SK-N-SH treated with all-trans-retinoic acid at 6 μM for 48 hours (cell line): ENCODE data around the gene DOK5.

ENCODE experiments used
- ATAC-seq: fragments of 200-7000 bp; cut with Tn5 transposase; 3 replicates; pipeline ENCODE4 v1.9.1; 2020; ENCODE audit warnings: mild to moderate bottlenecking, moderate library complexity
- ARNTL ChIP-seq: fragments of 450-650 bp; formaldehyde crosslinking; IDR thresholded peaks from 2 replicates; pipeline ENCODE4 v1.5.0; 2020; ENCODE audit warnings: low read depth, mild to moderate bottlenecking, moderate library complexity, borderline replicate concordance
- BACH2 ChIP-seq: fragments of 250-450 bp; sonication (Bioruptor Pico); IDR thresholded peaks from 2 replicates; pipeline ENCODE4 v1.9.0; 2021; ENCODE audit warnings: mild to moderate bottlenecking, borderline replicate concordance
- CREB5 ChIP-seq: fragments of 250-450 bp; sonication (Bioruptor Pico); IDR thresholded peaks from 2 replicates; pipeline ENCODE4 v1.5.1; 2020; ENCODE audit warnings: low read depth, mild to moderate bottlenecking, moderate library complexity
- CSDC2 ChIP-seq: fragments of 250-450 bp; sonication (Bioruptor Pico); IDR thresholded peaks from 2 replicates; pipeline ENCODE4 v1.5.0; 2020; ENCODE audit warnings: mild to moderate bottlenecking, moderate library complexity
- CSRNP3 ChIP-seq: fragments of 250-450 bp; sonication (Bioruptor Pico); IDR thresholded peaks from 2 replicates; pipeline ENCODE4 v1.5.1; 2021; ENCODE audit warnings: mild to moderate bottlenecking, moderate library complexity
- ISL1 ChIP-seq: fragments of 250-450 bp; sonication (Bioruptor Pico); IDR thresholded peaks from 2 replicates; pipeline ENCODE4 v2.1.2; 2022; ENCODE audit warnings: mild to moderate bottlenecking, moderate library complexity
- PATZ1 ChIP-seq: fragments of 250-450 bp; sonication (Bioruptor Pico); IDR thresholded peaks from 2 replicates; pipeline ENCODE4 v1.8.0; 2020; ENCODE audit warnings: mild to moderate bottlenecking, moderate library complexity, borderline replicate concordance
- POU6F1 ChIP-seq: fragments of 250-450 bp; sonication (Bioruptor Pico); IDR thresholded peaks from 2 replicates; pipeline ENCODE4 v1.8.0; 2021; ENCODE audit warnings: low read depth, mild to moderate bottlenecking, moderate library complexity, borderline replicate concordance
- PPARA ChIP-seq: fragments of 250-450 bp; sonication (Bioruptor Pico); IDR thresholded peaks from 2 replicates; pipeline ENCODE4 v1.5.0; 2020; ENCODE audit warnings: mild to moderate bottlenecking, borderline replicate concordance
- RARB ChIP-seq: fragments of 250-450 bp; sonication (Bioruptor Pico); IDR thresholded peaks from 2 replicates; pipeline ENCODE4 v1.8.0; 2021; ENCODE audit warnings: mild to moderate bottlenecking, moderate library complexity
- SNAI2 ChIP-seq: fragments of 250-450 bp; sonication (Bioruptor Pico); IDR thresholded peaks from 2 replicates; pipeline ENCODE4 v1.5.0; 2020; ENCODE audit warnings: mild to moderate bottlenecking, moderate library complexity
- TOX ChIP-seq: fragments of 250-450 bp; sonication (Bioruptor Pico); IDR thresholded peaks from 2 replicates; pipeline ENCODE4 v1.8.0; 2021; ENCODE audit warnings: mild to moderate bottlenecking, moderate library complexity, borderline replicate concordance
- ZC3H10 ChIP-seq: fragments of 250-450 bp; sonication (Bioruptor Pico); IDR thresholded peaks from 2 replicates; pipeline ENCODE4 v1.5.1; 2021; ENCODE audit warnings: mild to moderate bottlenecking, moderate library complexity
- ZFP3 ChIP-seq: fragments of 250-450 bp; sonication (Bioruptor Pico); IDR thresholded peaks from 2 replicates; pipeline ENCODE4 v1.5.0; 2020; ENCODE audit warnings: mild to moderate bottlenecking, moderate library complexity
- ZFP30 ChIP-seq: fragments of 450-650 bp; formaldehyde crosslinking; IDR thresholded peaks from 2 replicates; pipeline ENCODE4 v1.5.0; 2022; ENCODE audit warnings: mild to moderate bottlenecking, moderate library complexity
- ZNF565 ChIP-seq: fragments of 450-650 bp; formaldehyde crosslinking; conservative IDR thresholded peaks from 2 replicates; pipeline ENCODE4 v1.5.0; 2020; ENCODE audit warnings: low read depth, mild to moderate bottlenecking, moderate library complexity
- ZNF70 ChIP-seq: fragments of 450-650 bp; formaldehyde crosslinking; IDR thresholded peaks from 2 replicates; pipeline ENCODE4 v1.5.0; 2020; ENCODE audit warnings: mild to moderate bottlenecking, moderate library complexity
- ZNF8 ChIP-seq: fragments of 450-650 bp; formaldehyde crosslinking; IDR thresholded peaks from 2 replicates; pipeline ENCODE4 v1.5.0; 2020; ENCODE audit warnings: mild to moderate bottlenecking, moderate library complexity

Gene DOK5

GRCh38 chr20:54630582-54630981 lies 155.2 kb downstream of the DOK5 start:
- no peak for ATAC-seq
- TF ChIP-seq ZC3H10 (CRISPR knock-in tag) (no peak), ARNTL (CRISPR knock-in tag) (no peak), ZNF8 (CRISPR knock-in tag) (no peak), ZFP3 (no peak), ISL1 (CRISPR knock-in tag) (no peak), POU6F1 (CRISPR knock-in tag) (no peak), ZFP30 (no peak), CSRNP3 (no peak), BACH2 (CRISPR knock-in tag) (no peak)

GRCh38 chr20:54631059-54631458 lies 155.7 kb downstream of the DOK5 start:
- no peak for ATAC-seq
- TF ChIP-seq ZNF70 (no peak), TOX (CRISPR knock-in tag) (no peak), ZFP3 (no peak), SNAI2 (CRISPR knock-in tag) (no peak), RARB (no peak), ZFP30 (no peak), CREB5 (CRISPR knock-in tag) (no peak), POU6F1 (CRISPR knock-in tag) (no peak)

- no peak for ATAC-seq
Observed at GRCh38 chr20:54633374-54634355, 158.3 kb downstream of the DOK5 start.

GRCh38 chr20:54636575-54636974 lies 161.2 kb downstream of the DOK5 start:
- TF ChIP-seq PATZ1 (CRISPR knock-in tag), result no peak
- no peak for TF ChIP-seq TOX (CRISPR knock-in tag)
- no peak for TF ChIP-seq ZFP30
- no peak for TF ChIP-seq CSRNP3
- no peak for TF ChIP-seq BACH2 (CRISPR knock-in tag)
- no peak for ATAC-seq

More at GRCh38 chr20:54633374-54634355, 158.3 kb downstream of the DOK5 start:
- TF ChIP-seq TOX (CRISPR knock-in tag), result no peak
- no peak for TF ChIP-seq ZNF565 (CRISPR knock-in tag)
- TF ChIP-seq CSDC2 (CRISPR knock-in tag), result no peak
- no peak for TF ChIP-seq PPARA (CRISPR knock-in tag)
- no peak for TF ChIP-seq ARNTL (CRISPR knock-in tag)
- TF ChIP-seq ZFP3, result no peak
- no peak for TF ChIP-seq ZFP30
- no peak for TF ChIP-seq ZC3H10 (CRISPR knock-in tag)
